Stomach (tissue), 4 donors: ENCODE measurements around the gene DIP2A.

ENCODE experiments used
- EP300 ChIP-seq: sonication (generic); formaldehyde crosslinking; IDR thresholded peaks from one replicate; pipeline ENCODE4 v1.6.1; 2017; ENCODE audit warnings: antibody characterized with exemption
- POLR2A ChIP-seq, 4 donors: fragments of 450-650 bp; IDR thresholded peaks; one replicate each; pipeline ENCODE4 v1.6.1; 2016; ENCODE audit warnings: antibody characterized with exemption in 4 of 4, control low read depth in 2 of 4, mild to moderate bottlenecking in 1 of 4, moderate library complexity in 1 of 4
- POLR2AphosphoS5 ChIP-seq, 3 donors: sonication (generic); formaldehyde crosslinking; IDR thresholded peaks; one replicate each; pipeline ENCODE4 v1.6.1; 2016; ENCODE audit warnings: antibody characterized with exemption in 3 of 3
- TF ChIP-seq, protein P1 (sequence below), 7 experiments: fragments of 450-650 bp in 4 of 7; fragments of 200-600 bp in 3 of 7; sonication (generic) in 3 of 7; IDR thresholded peaks; one replicate each; pipeline ENCODE4 v1.5.1; 2016 to 2019; ENCODE audit warnings: antibody characterized with exemption in 7 of 7, control low read depth in 2 of 7, mild to moderate bottlenecking in 1 of 7

- TF ChIP-seq, protein P1, sequence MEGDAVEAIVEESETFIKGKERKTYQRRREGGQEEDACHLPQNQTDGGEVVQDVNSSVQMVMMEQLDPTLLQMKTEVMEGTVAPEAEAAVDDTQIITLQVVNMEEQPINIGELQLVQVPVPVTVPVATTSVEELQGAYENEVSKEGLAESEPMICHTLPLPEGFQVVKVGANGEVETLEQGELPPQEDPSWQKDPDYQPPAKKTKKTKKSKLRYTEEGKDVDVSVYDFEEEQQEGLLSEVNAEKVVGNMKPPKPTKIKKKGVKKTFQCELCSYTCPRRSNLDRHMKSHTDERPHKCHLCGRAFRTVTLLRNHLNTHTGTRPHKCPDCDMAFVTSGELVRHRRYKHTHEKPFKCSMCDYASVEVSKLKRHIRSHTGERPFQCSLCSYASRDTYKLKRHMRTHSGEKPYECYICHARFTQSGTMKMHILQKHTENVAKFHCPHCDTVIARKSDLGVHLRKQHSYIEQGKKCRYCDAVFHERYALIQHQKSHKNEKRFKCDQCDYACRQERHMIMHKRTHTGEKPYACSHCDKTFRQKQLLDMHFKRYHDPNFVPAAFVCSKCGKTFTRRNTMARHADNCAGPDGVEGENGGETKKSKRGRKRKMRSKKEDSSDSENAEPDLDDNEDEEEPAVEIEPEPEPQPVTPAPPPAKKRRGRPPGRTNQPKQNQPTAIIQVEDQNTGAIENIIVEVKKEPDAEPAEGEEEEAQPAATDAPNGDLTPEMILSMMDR (IDR thresholded peaks at IDR 0.05): no peak
- TF ChIP-seq EP300: no peak
- TF ChIP-seq POLR2A (IDR thresholded peaks at IDR 0.05): no peak
- TF ChIP-seq POLR2AphosphoS5 (IDR thresholded peaks at IDR 0.05): no peak
These were observed 28.7 kb upstream of the DIP2A start for GRCh38 chr21:46429754-46430681.
